GM06990 (cell line): ENCODE measurements around the gene PFN2.
A peak's percentile ranks its signal among the peaks of the same experiment; 100 is the strongest.

Experiments
- DNase-seq: peaks from one replicate; pipeline ENCODE4 v3.0.0-alpha.2; 2011; ENCODE audit not compliant: insufficient read length; ENCODE audit errors: extremely low read depth
- H3K27me3 ChIP-seq: replicated peaks from 2 replicates; pipeline ENCODE4 v1.6.0; 2011; ENCODE audit warnings: low read length; ENCODE audit not compliant: control insufficient read depth, insufficient read depth
- H3K36me3 ChIP-seq: 2 replicates; pipeline ENCODE4 v1.5.1; 2011; ENCODE audit warnings: low read length; ENCODE audit not compliant: control insufficient read depth, insufficient read depth
- H3K4me3 ChIP-seq: replicated peaks from 2 replicates; pipeline ENCODE4 v1.5.1; 2011; ENCODE audit warnings: low read depth, mild to moderate bottlenecking, control low read depth, low read length
- TF ChIP-seq, protein P1 (sequence below): IDR thresholded peaks from 2 replicates; pipeline ENCODE4 v1.5.1; 2011; ENCODE audit warnings: low read length, control low read depth, mild to moderate bottlenecking, inconsistent platforms; ENCODE audit not compliant: insufficient read depth, poor library complexity, severe bottlenecking

PFN2 gene

DNA sequence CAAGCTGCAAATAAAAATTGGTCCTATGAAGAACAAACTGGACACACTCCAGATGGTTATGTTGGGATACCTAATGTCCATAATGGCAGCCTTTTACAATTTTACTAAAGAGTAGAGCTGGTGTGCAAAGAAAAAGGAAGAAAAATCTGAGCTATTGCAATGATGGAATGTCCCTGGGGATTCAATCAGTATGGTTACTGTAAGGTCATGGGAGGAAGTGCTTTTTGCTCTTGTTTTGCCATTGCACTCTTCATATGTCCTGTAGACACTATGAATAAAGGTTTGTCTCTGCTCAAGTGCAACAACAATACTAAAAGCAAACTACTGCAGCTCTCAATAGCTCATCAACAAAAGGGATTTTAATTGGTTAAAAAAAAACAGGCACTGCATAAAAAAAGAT, 5.4 kb downstream of the PFN2 start:
- no peak for DNase-seq
- Histone ChIP-seq H3K4me3 (no peak overlapping the region), H3K27me3 (no peaks in the 10 kb centered on the region), H3K36me3 (no peaks in the 10 kb centered on the region)
- TF ChIP-seq, protein P1, sequence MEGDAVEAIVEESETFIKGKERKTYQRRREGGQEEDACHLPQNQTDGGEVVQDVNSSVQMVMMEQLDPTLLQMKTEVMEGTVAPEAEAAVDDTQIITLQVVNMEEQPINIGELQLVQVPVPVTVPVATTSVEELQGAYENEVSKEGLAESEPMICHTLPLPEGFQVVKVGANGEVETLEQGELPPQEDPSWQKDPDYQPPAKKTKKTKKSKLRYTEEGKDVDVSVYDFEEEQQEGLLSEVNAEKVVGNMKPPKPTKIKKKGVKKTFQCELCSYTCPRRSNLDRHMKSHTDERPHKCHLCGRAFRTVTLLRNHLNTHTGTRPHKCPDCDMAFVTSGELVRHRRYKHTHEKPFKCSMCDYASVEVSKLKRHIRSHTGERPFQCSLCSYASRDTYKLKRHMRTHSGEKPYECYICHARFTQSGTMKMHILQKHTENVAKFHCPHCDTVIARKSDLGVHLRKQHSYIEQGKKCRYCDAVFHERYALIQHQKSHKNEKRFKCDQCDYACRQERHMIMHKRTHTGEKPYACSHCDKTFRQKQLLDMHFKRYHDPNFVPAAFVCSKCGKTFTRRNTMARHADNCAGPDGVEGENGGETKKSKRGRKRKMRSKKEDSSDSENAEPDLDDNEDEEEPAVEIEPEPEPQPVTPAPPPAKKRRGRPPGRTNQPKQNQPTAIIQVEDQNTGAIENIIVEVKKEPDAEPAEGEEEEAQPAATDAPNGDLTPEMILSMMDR, result no peak

DNA sequence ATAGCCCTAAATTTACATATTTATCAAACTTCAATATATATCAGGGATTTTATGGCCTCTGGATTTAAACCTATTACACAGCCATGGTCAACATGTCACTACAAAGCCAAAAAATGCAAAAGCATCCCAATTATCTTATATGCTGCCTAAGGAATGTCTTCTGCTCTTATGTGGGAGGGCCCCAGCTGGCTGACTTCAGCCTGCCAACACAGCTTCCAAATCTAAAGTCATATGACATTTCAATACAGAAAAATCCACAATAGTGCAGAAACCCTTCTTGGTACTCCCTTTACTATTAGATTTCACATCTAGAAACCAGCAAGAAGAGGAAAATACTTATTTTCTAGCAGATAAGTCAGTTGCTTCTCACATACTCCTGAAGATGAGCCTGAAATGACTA, 6.4 kb downstream of the PFN2 start:
- no peak for DNase-seq
- no peaks in the 10 kb centered on the region for H3K36me3 ChIP-seq
- TF ChIP-seq, protein P1, result no peak
- H3K4me3 ChIP-seq, result no peak overlapping the region
- H3K27me3 ChIP-seq, result no peaks in the 10 kb centered on the region

DNA sequence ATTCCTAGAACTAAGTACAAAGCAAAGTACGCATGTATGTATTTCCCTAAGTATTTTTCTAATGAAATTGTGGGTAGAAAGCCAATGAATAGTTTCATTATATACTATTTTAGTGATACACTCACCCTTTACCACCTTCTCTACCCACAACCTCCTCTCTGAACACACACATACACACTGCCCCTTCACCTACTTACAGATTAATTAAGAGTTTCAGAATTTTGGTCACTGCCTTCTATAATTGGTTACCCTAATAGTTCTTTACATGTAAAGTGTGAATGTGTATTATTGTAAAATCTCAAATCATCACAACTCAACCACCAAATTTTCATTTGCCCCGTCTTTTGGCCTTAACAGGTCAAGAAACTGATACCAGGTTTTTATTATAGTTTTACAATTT, 7.2 kb downstream of the PFN2 start:
- Histone ChIP-seq H3K27me3 (no peaks in the 10 kb centered on the region), H3K4me3 (no peak overlapping the region), H3K36me3 (no peaks in the 10 kb centered on the region)
- DNase-seq, result no peak
- TF ChIP-seq, protein P1, result no peak

DNA sequence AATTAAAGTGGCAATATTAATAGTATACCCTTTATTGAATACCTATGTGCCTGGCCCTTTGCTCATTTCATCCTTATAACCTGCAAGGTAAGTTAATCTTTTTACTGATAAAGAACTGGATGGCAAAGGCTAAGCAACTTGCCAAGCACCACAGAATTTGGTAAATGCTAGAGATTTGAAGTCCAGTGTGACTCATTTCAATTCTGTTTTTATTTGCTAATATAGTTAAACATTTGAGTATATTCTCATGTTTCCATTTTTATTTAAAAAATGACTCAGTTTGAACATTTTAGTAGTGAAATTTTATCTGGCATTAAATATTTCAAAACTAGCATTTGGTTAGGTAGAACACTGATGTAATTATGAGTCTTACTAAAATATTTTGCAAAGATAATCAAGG, 11.3 kb downstream of the PFN2 start:
- Histone ChIP-seq H3K4me3 (no peak overlapping the region), H3K27me3 (no peaks in the 10 kb centered on the region), H3K36me3 (no peaks in the 10 kb centered on the region)
- no peak for DNase-seq
- TF ChIP-seq, protein P1, result no peak

DNA sequence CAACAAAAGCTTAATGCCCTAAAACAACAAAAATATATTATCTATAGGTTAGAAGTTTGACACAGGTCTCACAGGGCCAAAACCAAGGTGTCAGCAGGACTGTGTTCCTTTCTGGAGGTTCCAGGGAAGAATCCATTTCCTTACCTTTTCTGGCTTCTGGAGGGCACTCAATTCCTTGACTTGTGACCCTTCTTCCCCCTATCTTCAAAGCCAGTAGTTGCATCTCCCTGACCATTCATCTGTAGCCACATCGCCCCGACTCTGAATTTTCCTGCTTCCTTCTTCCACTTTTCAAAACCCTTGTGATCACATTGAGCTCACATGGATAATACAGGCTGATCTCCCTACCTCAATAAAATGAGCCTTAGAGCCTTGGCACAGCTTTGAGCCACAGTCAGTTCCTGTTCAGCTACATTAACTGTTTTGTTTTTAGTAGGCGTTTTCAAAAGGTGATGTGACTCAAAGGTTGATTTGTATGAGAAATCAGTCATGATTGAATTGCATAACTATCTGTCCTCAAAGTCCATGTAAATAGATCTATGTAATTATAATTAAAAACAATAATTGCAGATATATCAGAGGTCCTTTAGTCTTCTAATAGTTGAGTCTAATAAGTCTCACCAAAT, 12.4 kb downstream of the PFN2 start:
- TF ChIP-seq, protein P1, result peak; percentile 5
- H3K4me3 ChIP-seq, result no peak overlapping the region
- no peaks in the 10 kb centered on the region for H3K36me3 ChIP-seq
- DNase-seq, result no peak
- no peaks in the 10 kb centered on the region for H3K27me3 ChIP-seq
